HUES6 (cell line): ENCODE results near the gene APOB.

Experiments
- H3K27ac ChIP-seq: 2 replicates; pipeline ENCODE4 v1.7.0; 2013; ENCODE audit warnings: low read depth, mild to moderate bottlenecking, low read length, inconsistent platforms
- H3K27me3 ChIP-seq: 2 replicates; pipeline ENCODE4 v1.6.1; 2013; ENCODE audit warnings: low read length; ENCODE audit not compliant: control insufficient read depth, insufficient read depth
- H3K36me3 ChIP-seq: 2 replicates; pipeline ENCODE4 v1.6.1; 2013; ENCODE audit warnings: low read length; ENCODE audit not compliant: control insufficient read depth, insufficient read depth
- H3K4me1 ChIP-seq: 2 replicates; pipeline ENCODE4 v1.6.1; 2013; ENCODE audit warnings: low read length; ENCODE audit not compliant: control insufficient read depth, insufficient read depth
- H3K4me3 ChIP-seq: 2 replicates; pipeline ENCODE4 v1.5.1; 2013; ENCODE audit warnings: low read depth, low read length
- H3K9ac ChIP-seq: one replicate; pipeline ENCODE4 v1.6.1; 2013; ENCODE audit warnings: mild to moderate bottlenecking, low read length
- H3K9me3 ChIP-seq: 2 replicates; pipeline ENCODE4 v1.6.1; 2013; ENCODE audit warnings: low read depth, low read length; ENCODE audit not compliant: control insufficient read depth, insufficient read depth

Gene APOB

GRCh38 chr2:20962939-20963557 lies 80.8 kb downstream of the APOB start:
- Histone ChIP-seq H3K4me1 (no peaks in the 10 kb centered on the region), H3K36me3 (no peaks in the 10 kb centered on the region), H3K9ac (no peak overlapping the region), H3K4me3 (no peak overlapping the region), H3K9me3 (no peaks in the 10 kb centered on the region), H3K27ac (no peak overlapping the region), H3K27me3 (peaks cover 3% of the 10 kb centered on the region; the same call in 1 of the 2 replicates)

GRCh38 chr2:20961858-20962257 lies 82.0 kb downstream of the APOB start:
- Histone ChIP-seq H3K27me3 (peaks cover 3% of the 10 kb centered on the region; the same call in 1 of the 2 replicates), H3K9me3 (no peaks in the 10 kb centered on the region), H3K4me3 (no peak overlapping the region), H3K9ac (no peak overlapping the region), H3K4me1 (no peaks in the 10 kb centered on the region), H3K36me3 (no peaks in the 10 kb centered on the region), H3K27ac (no peak overlapping the region)

- H3K4me1 ChIP-seq = no peaks in the 10 kb centered on the region
- H3K36me3 ChIP-seq = no peaks in the 10 kb centered on the region
- no peaks in the 10 kb centered on the region; the same call in 1 of the 2 replicates for H3K27me3 ChIP-seq
- H3K4me3 ChIP-seq = no peak overlapping the region
- no peak overlapping the region for H3K27ac ChIP-seq
- no peak overlapping the region for H3K9ac ChIP-seq
- no peaks in the 10 kb centered on the region for H3K9me3 ChIP-seq
These were observed 83.9 kb downstream of the APOB start for GRCh38 chr2:20960003-20960402.

GRCh38 chr2:20959252-20959651 lies 84.6 kb downstream of the APOB start:
- Histone ChIP-seq H3K27ac (no peak overlapping the region), H3K9ac (no peak overlapping the region), H3K4me1 (no peaks in the 10 kb centered on the region), H3K4me3 (no peak overlapping the region), H3K27me3 (no peaks in the 10 kb centered on the region; the same call in 1 of the 2 replicates), H3K9me3 (no peaks in the 10 kb centered on the region), H3K36me3 (no peaks in the 10 kb centered on the region)

GRCh38 chr2:20957788-20958525 lies 85.9 kb downstream of the APOB start:
- Histone ChIP-seq H3K9me3 (no peaks in the 10 kb centered on the region), H3K27ac (no peak overlapping the region), H3K4me3 (no peak overlapping the region), H3K4me1 (no peaks in the 10 kb centered on the region), H3K9ac (no peak overlapping the region), H3K36me3 (no peaks in the 10 kb centered on the region), H3K27me3 (no peaks in the 10 kb centered on the region; the same call in 1 of the 2 replicates)

- Histone ChIP-seq H3K9me3 (no peaks in the 10 kb centered on the region), H3K27me3 (no peaks in the 10 kb centered on the region; the same call in 1 of the 2 replicates), H3K9ac (no peak overlapping the region), H3K27ac (no peak overlapping the region), H3K36me3 (no peaks in the 10 kb centered on the region), H3K4me1 (no peaks in the 10 kb centered on the region), H3K4me3 (no peak overlapping the region)
These were observed 88.4 kb downstream of the APOB start for GRCh38 chr2:20955277-20956026.

- Histone ChIP-seq H3K4me3 (no peak overlapping the region), H3K9me3 (no peaks in the 10 kb centered on the region), H3K9ac (no peak overlapping the region), H3K4me1 (no peaks in the 10 kb centered on the region), H3K27me3 (no peaks in the 10 kb centered on the region; the same call in 1 of the 2 replicates), H3K36me3 (no peaks in the 10 kb centered on the region), H3K27ac (no peak overlapping the region)
These were observed 90.6 kb downstream of the APOB start for GRCh38 chr2:20953146-20953824.
